Fibroblast of pulmonary artery (primary cell): Measurements from ENCODE around the gene PRXL2A.
A peak's percentile ranks its signal among the peaks of the same experiment; 100 is the strongest.

Experiments
- DNase-seq: peaks from one replicate; pipeline ENCODE4 v3.0.0-alpha.2; 2010; ENCODE audit warnings: low read depth
- H3K4me3 ChIP-seq: replicated peaks from 2 replicates; pipeline ENCODE4 v1.5.1; 2011; ENCODE audit warnings: low read depth, mild to moderate bottlenecking, control low read depth, low read length, moderate library complexity
- CTCF ChIP-seq: IDR thresholded peaks from 2 replicates; pipeline ENCODE4 v1.5.1; 2011; ENCODE audit warnings: mild to moderate bottlenecking, control low read depth, low read length, inconsistent platforms; ENCODE audit errors: missing control alignments

PRXL2A gene

GRCh38 chr10:80466724-80467326, 58.5 kb downstream of the PRXL2A start:
- no peak for TF ChIP-seq CTCF
- no peak overlapping the region for H3K4me3 ChIP-seq
- no peak for DNase-seq

- no peak overlapping the region for H3K4me3 ChIP-seq
- no peak for TF ChIP-seq CTCF
- peak; percentile 53 for DNase-seq
Observed at GRCh38 chr10:80468002-80468401, 59.7 kb downstream of the PRXL2A start.

- TF ChIP-seq CTCF: no peak
- no peak overlapping the region for H3K4me3 ChIP-seq
- no peak for DNase-seq
Observed at GRCh38 chr10:80468806-80469421, 60.6 kb downstream of the PRXL2A start.

GRCh38 chr10:80470266-80470665, 61.9 kb downstream of the PRXL2A start:
- no peak for TF ChIP-seq CTCF
- no peak overlapping the region for H3K4me3 ChIP-seq
- no peak for DNase-seq

- no peak for TF ChIP-seq CTCF
- DNase-seq: no peak
- H3K4me3 ChIP-seq: no peak overlapping the region
Observed at GRCh38 chr10:80471001-80471400, 62.6 kb downstream of the PRXL2A start.

- H3K4me3 ChIP-seq: no peak overlapping the region
- TF ChIP-seq CTCF: no peak
- DNase-seq: no peak
Observed at GRCh38 chr10:80471715-80472233, 63.4 kb downstream of the PRXL2A start.
